Mesendoderm (in vitro differentiated cells): Measurements from ENCODE around the gene LGALS13.

Source experiments
- DNase-seq: peaks from one replicate; pipeline ENCODE4 v3.0.0; 2013
- H2AK5ac ChIP-seq: 2 replicates; pipeline ENCODE4 v1.6.1; 2013; ENCODE audit warnings: low read length, inconsistent platforms
- H2BK120ac ChIP-seq: 2 replicates; pipeline ENCODE4 v1.6.1; 2013; ENCODE audit warnings: low read depth, mild to moderate bottlenecking, low read length, moderate library complexity, mixed read lengths
- H2BK15ac ChIP-seq: replicated peaks from 2 replicates; pipeline ENCODE4 v1.6.1; 2013; ENCODE audit warnings: low read depth, mild to moderate bottlenecking, moderate library complexity
- H2BK5ac ChIP-seq: 2 replicates; pipeline ENCODE4 v1.6.1; 2013; ENCODE audit warnings: low read length, inconsistent platforms
- H3K18ac ChIP-seq: 2 replicates; pipeline ENCODE4 v1.6.1; 2013; ENCODE audit warnings: mild to moderate bottlenecking, low read length, mixed read lengths
- H3K23ac ChIP-seq: one replicate; pipeline ENCODE4 v1.6.1; 2013; ENCODE audit warnings: low read length
- H3K27ac ChIP-seq: 2 replicates; pipeline ENCODE4 v1.5.1; 2013; ENCODE audit warnings: low read depth, mild to moderate bottlenecking, inconsistent platforms, low read length, moderate library complexity
- H3K27me3 ChIP-seq: 2 replicates; pipeline ENCODE4 v1.6.1; 2013; ENCODE audit warnings: low read length, control low read depth, mild to moderate bottlenecking, inconsistent platforms; ENCODE audit not compliant: insufficient read depth, poor library complexity
- H3K36me3 ChIP-seq: 2 replicates; pipeline ENCODE4 v1.6.1; 2013; ENCODE audit warnings: low read length, inconsistent platforms; ENCODE audit not compliant: control insufficient read depth, insufficient read depth
- H3K4ac ChIP-seq: one replicate; pipeline ENCODE4 v1.6.1; 2013; ENCODE audit warnings: low read depth, mild to moderate bottlenecking, low read length, moderate library complexity
- H3K4me1 ChIP-seq: 2 replicates; pipeline ENCODE4 v1.6.1; 2013; ENCODE audit warnings: low read depth, low read length, inconsistent platforms; ENCODE audit not compliant: control insufficient read depth
- H3K4me2 ChIP-seq: 2 replicates; pipeline ENCODE4 v1.6.1; 2013; ENCODE audit warnings: low read length
- H3K4me3 ChIP-seq: 2 replicates; pipeline ENCODE4 v1.5.1; 2013; ENCODE audit warnings: mild to moderate bottlenecking, low read length
- H3K56ac ChIP-seq: one replicate; pipeline ENCODE4 v1.6.1; 2013; ENCODE audit warnings: low read length
- H3K79me1 ChIP-seq: 2 replicates; pipeline ENCODE4 v1.6.1; 2013; ENCODE audit warnings: low read length, inconsistent platforms
- H3K79me2 ChIP-seq: 2 replicates; pipeline ENCODE4 v1.6.1; 2013; ENCODE audit warnings: mild to moderate bottlenecking, low read length; ENCODE audit not compliant: control insufficient read depth, insufficient read depth
- H3K9ac ChIP-seq: 2 replicates; pipeline ENCODE4 v1.6.1; 2013; ENCODE audit warnings: low read length, inconsistent platforms
- H4K5ac ChIP-seq: one replicate; pipeline ENCODE4 v1.6.1; 2013; ENCODE audit warnings: low read length
- H4K8ac ChIP-seq: one replicate; pipeline ENCODE4 v1.6.1; 2013; ENCODE audit warnings: low read depth, mild to moderate bottlenecking, control low read depth, low read length, moderate library complexity
- WGBS: extraction: QIAGEN DNeasy Blood & Tissue Kit; methylation state at CpG from one replicate; pipeline ENCODE4 v1.1.7; 2013; ENCODE audit warnings: low lambda C conversion rate, missing lambda C conversion rate; ENCODE audit not compliant: insufficient coverage; ENCODE audit errors: extremely low coverage; 5-methylcytosine and 5-hydroxymethylcytosine counted together

Gene LGALS13

GRCh38 chr19:39587496-39587895 lies 14.8 kb upstream of the LGALS13 start:
- no CpG with 5 or more reads among the region's 4 CpGs for WGBS
- Histone ChIP-seq H4K8ac (no peak overlapping the region), H3K79me2 (no peaks in the 10 kb centered on the region), H3K36me3 (no peaks in the 10 kb centered on the region), H3K9ac (no peak overlapping the region), H3K23ac (no peak overlapping the region), H3K27ac (no peak overlapping the region), H3K56ac (no peak overlapping the region), H4K5ac (no peak overlapping the region), H3K4me1 (no peaks in the 10 kb centered on the region), H2BK120ac (no peak overlapping the region), H3K18ac (no peak overlapping the region), H3K4ac (no peak overlapping the region), H3K4me3 (no peak overlapping the region), H3K27me3 (no peaks in the 10 kb centered on the region), H2BK15ac (no peak overlapping the region), H2BK5ac (no peak overlapping the region), H2AK5ac (no peak overlapping the region), H3K79me1 (no peaks in the 10 kb centered on the region), H3K4me2 (no peak overlapping the region)
- no peak for DNase-seq

- Histone ChIP-seq H3K27ac (no peak overlapping the region), H3K9ac (no peak overlapping the region), H4K5ac (no peak overlapping the region), H2AK5ac (no peak overlapping the region), H3K27me3 (no peaks in the 10 kb centered on the region), H3K36me3 (no peaks in the 10 kb centered on the region), H3K56ac (no peak overlapping the region), H3K23ac (no peak overlapping the region), H3K4me3 (no peak overlapping the region), H3K79me2 (no peaks in the 10 kb centered on the region), H3K18ac (no peak overlapping the region), H2BK15ac (no peak overlapping the region), H3K4ac (no peak overlapping the region), H2BK120ac (no peak overlapping the region), H2BK5ac (no peak overlapping the region), H3K4me1 (no peaks in the 10 kb centered on the region), H3K4me2 (no peak overlapping the region), H4K8ac (no peak overlapping the region), H3K79me1 (no peaks in the 10 kb centered on the region)
- DNase-seq: no peak
- no CpG with 5 or more reads among the region's 2 CpGs for WGBS
These were observed 14.3 kb upstream of the LGALS13 start for GRCh38 chr19:39588066-39588465.

GRCh38 chr19:39590265-39590664 lies 12.1 kb upstream of the LGALS13 start:
- H3K4me3 ChIP-seq: no peak overlapping the region
- H3K9ac ChIP-seq: no peak overlapping the region
- H3K36me3 ChIP-seq: no peaks in the 10 kb centered on the region
- DNase-seq: peak; percentile 35
- no CpG with 5 or more reads among the region's 2 CpGs for WGBS
- no peaks in the 10 kb centered on the region for H3K79me2 ChIP-seq
- H3K4me2 ChIP-seq: no peak overlapping the region
- H3K27me3 ChIP-seq: no peaks in the 10 kb centered on the region
- H4K8ac ChIP-seq: no peak overlapping the region
- no peak overlapping the region for H2AK5ac ChIP-seq
- no peak overlapping the region for H3K56ac ChIP-seq
- H2BK15ac ChIP-seq: no peak overlapping the region
- no peak overlapping the region for H2BK5ac ChIP-seq
- H3K4me1 ChIP-seq: no peaks in the 10 kb centered on the region
- no peak overlapping the region for H3K23ac ChIP-seq
- H3K4ac ChIP-seq: no peak overlapping the region
- H3K27ac ChIP-seq: no peak overlapping the region
- H2BK120ac ChIP-seq: no peak overlapping the region
- no peak overlapping the region for H4K5ac ChIP-seq
- H3K18ac ChIP-seq: no peak overlapping the region
- no peaks in the 10 kb centered on the region for H3K79me1 ChIP-seq

GRCh38 chr19:39592381-39592780 lies 9.9 kb upstream of the LGALS13 start:
- no peak for DNase-seq
- H3K79me2 ChIP-seq: no peaks in the 10 kb centered on the region
- no peak overlapping the region for H4K8ac ChIP-seq
- no peak overlapping the region for H3K18ac ChIP-seq
- no CpG with 5 or more reads among the region's 7 CpGs for WGBS
- H3K4ac ChIP-seq: no peak overlapping the region
- H3K36me3 ChIP-seq: no peaks in the 10 kb centered on the region
- H3K27me3 ChIP-seq: no peaks in the 10 kb centered on the region
- no peak overlapping the region for H3K27ac ChIP-seq
- no peak overlapping the region for H2BK5ac ChIP-seq
- H3K79me1 ChIP-seq: no peaks in the 10 kb centered on the region
- H2BK15ac ChIP-seq: no peak overlapping the region
- no peak overlapping the region for H2BK120ac ChIP-seq
- no peak overlapping the region for H3K9ac ChIP-seq
- H3K4me2 ChIP-seq: no peak overlapping the region
- no peak overlapping the region for H3K4me3 ChIP-seq
- no peaks in the 10 kb centered on the region for H3K4me1 ChIP-seq
- no peak overlapping the region for H3K56ac ChIP-seq
- no peak overlapping the region for H2AK5ac ChIP-seq
- H3K23ac ChIP-seq: no peak overlapping the region
- no peak overlapping the region for H4K5ac ChIP-seq

- no peak for DNase-seq
- H2BK15ac ChIP-seq: no peak overlapping the region
- H2AK5ac ChIP-seq: no peak overlapping the region
- no peak overlapping the region for H3K9ac ChIP-seq
- H3K36me3 ChIP-seq: no peaks in the 10 kb centered on the region
- H3K4me2 ChIP-seq: no peak overlapping the region
- H3K4ac ChIP-seq: no peak overlapping the region
- no CpG with 5 or more reads among the region's 6 CpGs for WGBS
- H3K56ac ChIP-seq: no peak overlapping the region
- H4K5ac ChIP-seq: no peak overlapping the region
- no peak overlapping the region for H4K8ac ChIP-seq
- H3K79me1 ChIP-seq: no peaks in the 10 kb centered on the region
- H2BK5ac ChIP-seq: no peak overlapping the region
- H3K4me1 ChIP-seq: no peaks in the 10 kb centered on the region
- H3K79me2 ChIP-seq: no peaks in the 10 kb centered on the region
- H3K23ac ChIP-seq: no peak overlapping the region
- peaks cover 2% of the 10 kb centered on the region for H3K27me3 ChIP-seq
- H3K18ac ChIP-seq: no peak overlapping the region
- no peak overlapping the region for H3K27ac ChIP-seq
- H2BK120ac ChIP-seq: no peak overlapping the region
- no peak overlapping the region for H3K4me3 ChIP-seq
These were observed 6.4 kb upstream of the LGALS13 start for GRCh38 chr19:39595950-39596349.

- Histone ChIP-seq H3K4ac (no peak overlapping the region), H3K4me1 (no peaks in the 10 kb centered on the region)
These were observed 5.4 kb upstream of the LGALS13 start for GRCh38 chr19:39596911-39597310.

More at GRCh38 chr19:39596911-39597310, 5.4 kb upstream of the LGALS13 start:
- DNase-seq: no peak
- Histone ChIP-seq H4K5ac (no peak overlapping the region), H2BK5ac (no peak overlapping the region), H3K56ac (no peak overlapping the region), H4K8ac (no peak overlapping the region), H3K27me3 (peaks cover 2% of the 10 kb centered on the region), H2AK5ac (no peak overlapping the region), H3K23ac (no peak overlapping the region), H3K79me1 (no peaks in the 10 kb centered on the region), H3K4me3 (no peak overlapping the region), H3K36me3 (no peaks in the 10 kb centered on the region), H3K4me2 (no peak overlapping the region), H3K9ac (no peak overlapping the region), H2BK120ac (no peak overlapping the region), H2BK15ac (no peak overlapping the region), H3K27ac (no peak overlapping the region), H3K18ac (no peak overlapping the region), H3K79me2 (no peaks in the 10 kb centered on the region)
